Astrocyte of the cerebellum (primary cell): ENCODE measurements around the gene SLC11A1.

ENCODE experiments used
- DNase-seq: peaks from one replicate; pipeline ENCODE4 v3.0.0-alpha.2; 2011; ENCODE audit warnings: low read depth
- H3K4me3 ChIP-seq: 2 replicates; pipeline ENCODE4 v1.5.1; 2011; ENCODE audit warnings: mild to moderate bottlenecking, low read depth, low read length, moderate library complexity
- CTCF ChIP-seq: IDR thresholded peaks from 2 replicates; pipeline ENCODE4 v1.5.1; 2012; ENCODE audit warnings: low read length, low read depth, moderate library complexity, mild to moderate bottlenecking; ENCODE audit errors: missing control alignments
- in situ Hi-C: cut with HindIII; loops from 2 replicates; pipeline ENCODE4 v1.10.0; 2017; ENCODE audit warnings: low sequenced_read_pairs

The SLC11A1 gene

DNA sequence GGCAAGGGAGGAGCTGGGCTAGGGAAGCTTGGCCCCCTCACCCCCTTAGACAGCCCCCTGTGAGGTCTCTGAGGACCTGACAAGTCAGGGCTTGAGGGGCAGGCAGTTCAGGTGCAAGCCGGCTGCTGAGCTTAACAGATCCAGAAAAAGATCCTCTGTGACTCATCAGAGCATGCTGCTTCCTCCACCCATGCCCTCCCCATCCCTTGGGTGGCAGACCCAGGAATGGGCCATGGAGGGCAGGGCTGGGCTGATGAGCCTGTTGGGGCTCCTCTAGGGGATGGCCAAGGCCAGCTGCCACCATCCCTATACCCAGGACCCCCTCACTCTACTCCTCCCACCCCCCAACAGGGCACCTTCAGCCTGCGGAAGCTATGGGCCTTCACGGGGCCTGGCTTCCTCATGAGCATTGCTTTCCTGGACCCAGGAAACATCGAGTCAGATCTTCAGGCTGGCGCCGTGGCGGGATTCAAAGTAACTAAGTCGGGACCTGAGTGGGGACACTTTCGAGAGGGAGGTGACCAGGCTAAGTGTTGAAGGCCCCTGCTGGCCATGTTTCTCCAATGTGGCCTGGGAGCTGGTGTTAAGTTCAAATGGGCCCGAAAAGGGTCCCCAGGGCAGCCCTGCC, 1.9 kb downstream of the SLC11A1 start:
- H3K4me3 ChIP-seq, result no peak overlapping the region
- TF ChIP-seq CTCF, result no peak
- no peak for DNase-seq
- in situ Hi-C loops, result loop anchor here (5.0 kb wide), 1 partner anchor 87 kb away; no protein-coding TSS in a partner anchor

- no peak for TF ChIP-seq CTCF
- in situ Hi-C loops, result loop anchor here (5.0 kb wide), 1 partner anchor 88 kb away; no protein-coding TSS in a partner anchor
- DNase-seq, result no peak
- H3K4me3 ChIP-seq, result no peak overlapping the region
Measured at GRCh38 chr2:218384975-218385374, 2.9 kb downstream of the SLC11A1 start.

DNA sequence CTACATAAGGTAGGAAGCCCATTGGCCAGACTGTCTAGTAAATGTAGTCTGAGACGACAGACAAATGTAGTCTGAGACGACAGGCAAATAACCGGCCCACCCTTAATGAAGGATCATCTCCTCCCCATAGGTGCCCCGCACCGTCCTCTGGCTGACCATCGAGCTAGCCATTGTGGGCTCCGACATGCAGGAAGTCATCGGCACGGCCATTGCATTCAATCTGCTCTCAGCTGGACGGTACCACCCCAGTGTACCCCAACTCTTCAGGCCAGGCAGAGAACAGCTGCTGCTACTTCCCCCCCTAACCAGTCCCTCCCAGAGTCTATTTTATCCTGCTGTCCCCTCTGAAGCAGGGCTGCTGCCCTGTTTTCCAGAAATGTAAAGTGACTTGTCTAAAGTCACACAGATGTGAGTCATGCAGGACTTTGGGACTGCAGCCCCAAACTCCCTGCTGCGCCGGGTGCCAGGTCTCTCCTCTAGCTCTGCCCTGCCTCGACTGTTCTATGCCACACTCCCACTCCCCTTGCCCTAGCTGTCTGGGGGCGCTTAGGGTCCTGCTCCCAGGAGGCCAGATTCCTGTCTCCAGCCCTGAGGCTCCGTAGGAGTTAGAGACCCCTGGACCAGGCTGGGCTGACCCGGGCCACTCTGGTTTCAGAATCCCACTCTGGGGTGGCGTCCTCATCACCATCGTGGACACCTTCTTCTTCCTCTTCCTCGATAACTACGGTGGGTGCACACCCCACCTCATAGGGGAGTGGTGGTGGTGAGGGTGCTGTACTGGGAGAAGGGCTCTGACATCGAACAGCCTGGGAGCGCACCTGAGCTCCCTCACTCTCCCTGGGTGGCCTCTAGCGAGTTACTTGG, 4.7 kb downstream of the SLC11A1 start:
- no peak for DNase-seq
- in situ Hi-C loops, result no loop called here
- TF ChIP-seq CTCF, result no peak
- no peak overlapping the region for H3K4me3 ChIP-seq

DNA sequence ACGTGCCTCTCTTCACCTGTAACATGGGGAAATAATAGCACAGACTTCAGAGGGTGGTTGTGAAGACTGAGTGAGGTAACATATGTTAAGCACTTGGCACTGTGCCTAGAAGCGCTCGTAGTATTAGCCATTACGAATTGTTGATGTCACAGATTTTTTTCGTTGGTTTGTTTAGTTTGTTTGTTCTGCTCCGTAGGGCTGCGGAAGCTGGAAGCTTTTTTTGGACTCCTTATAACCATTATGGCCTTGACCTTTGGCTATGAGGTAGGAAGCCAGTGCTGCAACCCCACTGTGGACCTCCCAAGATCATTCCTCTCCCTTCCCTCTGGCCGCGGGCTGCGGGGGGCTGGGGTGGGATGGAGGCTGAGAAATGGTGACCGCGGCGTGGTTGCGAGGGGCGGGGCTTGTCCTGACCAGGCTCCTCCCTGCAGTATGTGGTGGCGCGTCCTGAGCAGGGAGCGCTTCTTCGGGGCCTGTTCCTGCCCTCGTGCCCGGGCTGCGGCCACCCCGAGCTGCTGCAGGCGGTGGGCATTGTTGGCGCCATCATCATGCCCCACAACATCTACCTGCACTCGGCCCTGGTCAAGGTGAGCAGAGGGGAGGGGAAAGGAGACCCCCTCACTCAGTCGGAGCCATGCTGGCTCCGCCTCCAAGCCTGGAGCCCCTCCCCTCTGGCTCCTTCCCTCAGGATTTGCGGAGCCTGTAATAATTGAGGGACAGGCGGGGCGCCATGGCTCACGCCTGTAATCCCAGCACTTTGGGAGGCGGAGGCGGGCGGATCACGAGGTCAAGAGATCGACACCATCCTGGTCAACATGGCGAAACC, 5.5 kb downstream of the SLC11A1 start:
- no peak for TF ChIP-seq CTCF
- peak; percentile 60 for DNase-seq
- peak overlapping the region; percentile 23 for H3K4me3 ChIP-seq
- in situ Hi-C loops, result no loop called here

DNA sequence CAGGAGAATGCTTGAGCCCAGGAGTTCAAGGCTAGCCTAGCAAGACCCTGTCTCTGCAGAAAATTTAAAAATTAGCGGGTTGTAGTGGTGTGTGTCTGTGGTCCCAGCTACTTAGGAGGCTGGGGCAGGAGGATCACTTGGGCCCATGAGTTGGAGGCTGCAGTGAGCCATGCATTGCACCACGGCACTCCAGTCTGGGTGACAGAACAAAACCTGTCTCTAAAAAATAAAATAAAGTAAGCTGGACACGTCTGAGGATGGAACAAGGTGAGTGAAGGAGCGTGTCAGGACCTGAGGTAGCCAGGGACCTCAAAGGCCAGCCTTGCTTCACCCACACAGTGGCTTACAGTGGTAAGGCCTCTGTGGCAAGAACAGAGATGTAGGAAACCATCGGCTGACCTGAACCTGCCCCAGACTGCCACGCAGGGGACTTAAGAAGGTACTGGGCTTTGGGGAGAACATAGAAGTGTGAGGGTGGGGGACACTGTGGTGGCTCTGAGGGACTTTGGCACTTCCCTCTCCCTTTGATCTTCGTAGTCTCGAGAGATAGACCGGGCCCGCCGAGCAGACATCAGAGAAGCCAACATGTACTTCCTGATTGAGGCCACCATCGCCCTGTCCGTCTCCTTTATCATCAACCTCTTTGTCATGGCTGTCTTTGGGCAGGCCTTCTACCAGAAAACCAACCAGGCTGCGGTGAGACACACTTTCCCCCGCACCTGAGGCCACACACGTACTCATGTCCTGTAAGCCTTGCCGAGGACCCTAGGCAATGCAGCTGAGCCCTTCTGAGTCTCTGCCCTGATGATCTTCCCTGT, 7.5 kb downstream of the SLC11A1 start:
- DNase-seq, result no peak
- in situ Hi-C loops, result no loop called here
- no peak for TF ChIP-seq CTCF
- H3K4me3 ChIP-seq, result no peak overlapping the region
